ENCODE measurements around the gene MRO. TPM values are rescaled to one million over a fixed set of nuclear protein-coding genes. Genes with fewer than 3 reads are reported as not detected.

The MRO gene
- under 0.01 TPM in 1 of 2 replicates, not detected in the other for total RNA-seq

GRCh38 chr18:50819728-50820378, at the start of gene MRO:
MRO (minus strand) TSS chr18:50820016; CDS start chr18:50809400, 10,616 bp downstream.

Other genes with a start within 250 kb of the MRO start
- gene ME2, start 59.1 kb upstream of the MRO start, total RNA-seq, result 37.5 and 49.5 TPM in 2 replicates
- 6.0 and 8.9 TPM in 2 replicates for gene ELAC1, start 148.0 kb upstream of the MRO start, total RNA-seq
- gene SMAD4, start 210.2 kb upstream of the MRO start, total RNA-seq, result 93.8 and 108 TPM in 2 replicates

All from smooth muscle cell of trachea (primary cell).